Ascending aorta (tissue), 2 donors: ENCODE results near the gene MLX. TPM values are rescaled to one million over a fixed set of nuclear protein-coding genes. Genes with fewer than 3 reads are reported as not detected.
"Not testable (repeated sequence)": the region's sequence is repeated elsewhere in the genome, so short reads cannot be mapped to it uniquely, and the experiment has no call there.

Source experiments
- DNase-seq, 2 donors: peaks; one replicate each; pipeline ENCODE4 v3.0.0-alpha.2; 2019; ENCODE audit warnings: low spot score in 2 of 2
- H3K27ac ChIP-seq, 2 donors: fragments of 200-600 bp; sonication (generic); one replicate each; pipeline ENCODE4 v1.5.1; 2016 to 2017; ENCODE audit warnings: mild to moderate bottlenecking in 1 of 2
- H3K27me3 ChIP-seq: fragments of 200-600 bp; sonication (generic); one replicate; pipeline ENCODE4 v1.5.1; 2017
- H3K36me3 ChIP-seq, 2 donors: fragments of 200-600 bp; sonication (generic); one replicate each; pipeline ENCODE4 v1.5.1; 2016
- H3K4me1 ChIP-seq, 2 donors: fragments of 200-600 bp; sonication (generic); one replicate each; pipeline ENCODE4 v1.5.1; 2016 to 2017; ENCODE audit warnings: mild to moderate bottlenecking in 1 of 2
- H3K4me3 ChIP-seq, 2 donors: fragments of 200-600 bp; sonication (generic); one replicate each; pipeline ENCODE4 v1.5.1; 2016 to 2017; ENCODE audit warnings: mild to moderate bottlenecking in 1 of 2
- H3K9me3 ChIP-seq, 2 donors: fragments of 200-600 bp; sonication (generic); one replicate each; pipeline ENCODE4 v1.5.1; 2016
- CTCF ChIP-seq, 3 experiments: fragments of 200-600 bp in 2 of 3; fragments of 450-650 bp in 1 of 3; sonication (generic) in 2 of 3; IDR thresholded peaks; one replicate each; pipeline ENCODE4 v1.5.1; 2016 to 2019; ENCODE audit warnings: antibody characterized with exemption in 3 of 3, mild to moderate bottlenecking in 1 of 3, moderate library complexity in 1 of 3
- intact Hi-C: fragments of 100-400 bp; cut with DNase I; formaldehyde crosslinking; loops from one replicate; pipeline ENCODE4 v1.15.1; 2023
- total RNA-seq: library from RNA; depleted of rRNA; stranded (reverse); fragments of >200 nt; gene quantifications from one replicate; pipeline ENCODE4 v1.1.0, GENCODE V29; 2016

The MLX gene
- total RNA-seq, 1 donor from 2014 or later, result 15.8 TPM

GRCh38 chr17:42541041-42541833, 25.7 kb upstream of the MLX start:
- H3K36me3 ChIP-seq, result peaks cover 47 to 57% of the 10 kb centered on the region in 2 donors
- no peak overlapping the region for H3K27ac ChIP-seq
- DNase-seq, result no peak
- H3K9me3 ChIP-seq, result no peaks in the 10 kb centered on the region
- peaks cover 6 to 7% of the 10 kb centered on the region in 2 donors for H3K4me1 ChIP-seq
- no peak for TF ChIP-seq CTCF (IDR thresholded peaks at IDR 0.05)
- intact Hi-C loops, result no loop called here
- H3K4me3 ChIP-seq, result no peak overlapping the region
- no peaks in the 10 kb centered on the region for H3K27me3 ChIP-seq

- no peaks in the 10 kb centered on the region for H3K9me3 ChIP-seq
- no peaks in the 10 kb centered on the region for H3K27me3 ChIP-seq
- no peak overlapping the region for H3K27ac ChIP-seq
- intact Hi-C loops, result no loop called here
- H3K36me3 ChIP-seq, result peaks cover 47 to 51% of the 10 kb centered on the region in 2 donors
- no peak overlapping the region for H3K4me3 ChIP-seq
- no peak for TF ChIP-seq CTCF (IDR thresholded peaks at IDR 0.05)
- no peaks in the 10 kb centered on the region for H3K4me1 ChIP-seq
- DNase-seq, result no peak
Observed at GRCh38 chr17:42543190-42544079, 23.5 kb upstream of the MLX start.

- Histone ChIP-seq H3K4me1 (no peaks in the 10 kb centered on the region), H3K27ac (no peak overlapping the region), H3K27me3 (no peaks in the 10 kb centered on the region), H3K9me3 (no peaks in the 10 kb centered on the region), H3K36me3 (peaks cover 35 to 37% of the 10 kb centered on the region in 2 donors), H3K4me3 (no peak overlapping the region)
- TF ChIP-seq CTCF (IDR thresholded peaks at IDR 0.05), result no peak
- DNase-seq, result no peak
- intact Hi-C loops, result no loop called here
Observed at GRCh38 chr17:42544874-42545283, 22.0 kb upstream of the MLX start.

- H3K27me3 ChIP-seq, intact Hi-C loops, H3K27ac ChIP-seq, DNase-seq, H3K4me3 ChIP-seq, H3K4me1 ChIP-seq, H3K9me3 ChIP-seq: not testable (repeated sequence)
- H3K36me3 ChIP-seq, result peaks cover 32 to 33% of the 10 kb centered on the region in 2 donors
Observed at GRCh38 chr17:42545755-42546505, 21.0 kb upstream of the MLX start.

GRCh38 chr17:42547001-42547461, 19.9 kb upstream of the MLX start:
- TF ChIP-seq CTCF (IDR thresholded peaks at IDR 0.05), result no peak
- H3K4me3 ChIP-seq, result no peak overlapping the region
- H3K36me3 ChIP-seq, result peaks cover 22 to 27% of the 10 kb centered on the region in 2 donors
- no peak overlapping the region for H3K27ac ChIP-seq
- H3K27me3 ChIP-seq, result no peaks in the 10 kb centered on the region
- DNase-seq, result no peak
- intact Hi-C loops, result no loop called here
- H3K4me1 ChIP-seq, result no peaks in the 10 kb centered on the region
- H3K9me3 ChIP-seq, result no peaks in the 10 kb centered on the region
